Measurements from ENCODE around the gene S100A11. TPM values are rescaled to one million over a fixed set of nuclear protein-coding genes. Genes with fewer than 3 reads are reported as not detected.

Gene S100A11
- total and polyA plus RNA-seq, 9 of the 15 experiments (the other 6 are each of a cell fraction or from before 2014, with no cell fraction given), result 131 to 808 (median 235) TPM

GRCh38 chr1:151998611-151999362 lies 38.0 kb downstream of the S100A11 start:
- ChIA-PET CTCF (ENCODE audit: low intra/inter-chr PET ratio) (interaction anchor here (0.8 kb wide), 1 partner anchor 65 kb away, joined by 3 read pairs; no protein-coding TSS in a partner anchor), POLR2A (interaction anchor here (0.6 to 1.3 kb wide), 2 partner anchors 10 to 805 kb away, joined by 3 read pairs; no protein-coding TSS in a partner anchor)
- Histone ChIP-seq H3K27ac (ENCODE audit: extremely low read depth, low read depth, low read length) (no peak overlapping the region), H3K4me1 (replicated peaks in 1 of 2; ENCODE audit: control insufficient read depth in 2 of 2, insufficient read depth in 2 of 2, low read length in 2 of 2) (peaks cover 0 to 6% of the 10 kb centered on the region in 2 experiments; a peak in 2 of 5 replicates), H3K27me3 (ENCODE audit: control insufficient read depth in 2 of 2, insufficient read depth in 2 of 2, low read length in 2 of 2) (peaks cover 3 to 9% of the 10 kb centered on the region in 2 experiments; a peak in 2 of 5 replicates), H3K4me3 (no peak overlapping the region), H3K9me1 (ENCODE audit: control insufficient read depth, insufficient read depth, low read length) (no peaks in the 10 kb centered on the region), H3K9ac (ENCODE audit: insufficient read depth in 1 of 2, low read depth in 2 of 2, low read length in 2 of 2) (no peak overlapping the region), H3K36me3 (ENCODE audit: control insufficient read depth, insufficient read depth, low read length) (no peaks in the 10 kb centered on the region), H3K9me3 (replicated peaks; ENCODE audit: control insufficient read depth, insufficient read depth, low read depth, low read length) (no peaks in the 10 kb centered on the region), H3K4me2 (ENCODE audit: insufficient read depth, low read length) (no peak overlapping the region), H2AFZ (ENCODE audit: low read depth, low read length) (no peak overlapping the region), H3K79me2 (ENCODE audit: control insufficient read depth, insufficient read depth, low read length) (no peaks in the 10 kb centered on the region), H4K20me1 (replicated peaks; ENCODE audit: control insufficient read depth, insufficient read depth, low read length) (no peaks in the 10 kb centered on the region)
- TF ChIP-seq ARNT (IDR thresholded peaks at IDR 0.05) (no peak), RBM14 (IDR thresholded peaks at IDR 0.05; ENCODE audit: borderline replicate concordance, insufficient read depth, low read depth, low read length) (no peak), MTA2 (IDR thresholded peaks at IDR 0.05; ENCODE audit: low read depth) (no peak), THAP12 (CRISPR knock-in tag; IDR thresholded peaks at IDR 0.05) (no peak)
- BruUV-seq (replicated peaks), result no TSS peak
- no peak for DNase-seq (ENCODE audit: extremely low read depth in 1 of 4, low spot score in 3 of 4)
- intact Hi-C loops (cut with micrococcal nuclease), result loop anchor here (5.0 kb wide), 1 partner anchor 261 kb away; no protein-coding TSS in a partner anchor
- no peak for ATAC-seq
- no peak for FAIRE-seq
- in situ Hi-C loops (cut with MboI), result no loop called here
